ENCODE measurements around the gene TSC2.

GRCh38 chr16:2019518-2019920 lies 28.3 kb upstream of the TSC2 start, which contains the start of gene NPW:
- TF ChIP-seq CTCF (conservative IDR thresholded peaks at IDR 0.05 in 1 of 2, IDR thresholded peaks at IDR 0.05 in 1 of 2; ENCODE audit: low read depth in 1 of 2, low read length in 2 of 2) (no peak), EZH2 (IDR thresholded peaks at IDR 0.05; ENCODE audit: low read length, missing control alignments) (peak; percentile 25)
